OCI-LY7 (cell line): Measurements from ENCODE around the gene LUC7L3. TPM values are rescaled to one million over a fixed set of nuclear protein-coding genes. Genes with fewer than 3 reads are reported as not detected.
A peak's percentile ranks its signal among the peaks of the same experiment; 100 is the strongest.

Experiments used
- BruUV-seq: library from RNA; stranded (reverse); fragments of 400-500 nt; replicated peaks from 2 replicates; lab custom pipeline; 2021; lab: Mats Ljungman, UMichigan
- CTCF ChIA-PET: fragments of 300-600 bp; sonication (Branson Sonifier 250); formaldehyde crosslinking; loops from one replicate; lab custom pipeline; 2022; ENCODE audit warnings: antibody characterized with exemption; ENCODE audit not compliant: unreplicated experiment; lab: Charles Lee
- POLR2A ChIA-PET: fragments of 300-600 bp; sonication (Branson Sonifier 250); formaldehyde crosslinking; loops from one replicate; lab custom pipeline; 2022; ENCODE audit warnings: antibody characterized with exemption; lab: Charles Lee
- DNase-seq: peaks from one replicate; pipeline ENCODE4 v3.0.0-alpha.2; 2015; ENCODE audit warnings: low spot score
- H2AFZ ChIP-seq: fragments of 200-600 bp; sonication (generic), shearing (Covaris generic); 2 replicates; pipeline ENCODE4 v1.6.1; 2014; ENCODE audit warnings: mild to moderate bottlenecking, antibody characterized with exemption, low read length, moderate library complexity
- H3K27ac ChIP-seq: fragments of 200-600 bp; sonication (generic); 2 replicates; pipeline ENCODE4 v1.5.1; 2014; ENCODE audit warnings: mixed run types, low read depth, mild to moderate bottlenecking, moderate library complexity, low read length, inconsistent platforms; ENCODE audit not compliant: poor library complexity, severe bottlenecking
- H3K36me3 ChIP-seq: fragments of 200-600 bp; sonication (generic); 2 replicates; pipeline ENCODE4 v1.6.1; 2014; ENCODE audit warnings: mild to moderate bottlenecking, antibody characterized with exemption, low read length, moderate library complexity, mixed read lengths; ENCODE audit not compliant: insufficient read depth
- H3K4me1 ChIP-seq: fragments of 200-600 bp; sonication (generic); 2 replicates; pipeline ENCODE4 v1.5.1; 2014; ENCODE audit warnings: mild to moderate bottlenecking, low read length; ENCODE audit not compliant: insufficient read depth, poor library complexity, severe bottlenecking
- H3K4me2 ChIP-seq: fragments of 200-600 bp; sonication (generic); 2 replicates; pipeline ENCODE4 v1.6.1; 2014; ENCODE audit warnings: mild to moderate bottlenecking, low read length
- H3K4me3 ChIP-seq: fragments of 200-600 bp; sonication (generic); 2 replicates; pipeline ENCODE4 v1.5.1; 2014; ENCODE audit warnings: mild to moderate bottlenecking, low read depth, low read length; ENCODE audit not compliant: poor library complexity, severe bottlenecking
- H3K79me2 ChIP-seq: fragments of 200-600 bp; sonication (generic); 2 replicates; pipeline ENCODE4 v1.6.1; 2016; ENCODE audit warnings: low read depth, mild to moderate bottlenecking, low read length, moderate library complexity, mixed read lengths; ENCODE audit not compliant: insufficient read depth
- H3K9me2 ChIP-seq: fragments of 200-600 bp; sonication (generic); 2 replicates; pipeline ENCODE4 v1.6.1; 2016; ENCODE audit warnings: mild to moderate bottlenecking, low read length, mixed read lengths; ENCODE audit not compliant: insufficient read depth
- H3K9me3 ChIP-seq: fragments of 200-600 bp; sonication (generic); 2 replicates; pipeline ENCODE4 v1.6.1; 2014; ENCODE audit warnings: mild to moderate bottlenecking, mixed run types, low read length, mixed read lengths
- H4K20me1 ChIP-seq: fragments of 200-600 bp; sonication (generic); 2 replicates; pipeline ENCODE4 v1.6.1; 2014; ENCODE audit warnings: mild to moderate bottlenecking, antibody characterized with exemption, low read length, moderate library complexity, mixed read lengths; ENCODE audit not compliant: insufficient read depth
- CTCF ChIP-seq: fragments of 200-600 bp; sonication (generic); conservative IDR thresholded peaks from 2 replicates; pipeline ENCODE4 v1.5.1; 2014; ENCODE audit warnings: mild to moderate bottlenecking, antibody characterized with exemption, low read length, moderate library complexity, mixed read lengths
- EZH2phosphoT487 ChIP-seq: fragments of 200-600 bp; sonication (generic); IDR thresholded peaks from 2 replicates; pipeline ENCODE4 v1.6.1; 2018; ENCODE audit warnings: low read depth, borderline replicate concordance, mild to moderate bottlenecking, mixed run types, antibody characterized with exemption, low read length, moderate library complexity, mixed read lengths
- intact Hi-C: fragments of 100-400 bp; cut with micrococcal nuclease; formaldehyde crosslinking; loops from one replicate; pipeline ENCODE4 v1.10.0; 2022; ENCODE audit not compliant: unreplicated experiment
- total RNA-seq, 2 experiments: library from RNA; depleted of rRNA in 1 of 2; stranded (reverse); fragments of >200 nt in 1 of 2; shearing (Covaris generic) in 1 of 2; gene quantifications; 2 replicates each; pipeline ENCODE4 v1.2.3, GENCODE V29; 2014 to 2022

Gene LUC7L3
- total RNA-seq, 2 experiments from 2014 or later: 109 to 190 TPM

- no peaks in the 10 kb centered on the region for H3K79me2 ChIP-seq
- no peaks in the 10 kb centered on the region for H3K9me2 ChIP-seq
- no peaks in the 10 kb centered on the region for H4K20me1 ChIP-seq
- peak overlapping the region; percentile 24; the same call in 1 of the 2 replicates for H3K4me2 ChIP-seq
- no peak for TF ChIP-seq CTCF
- TF ChIP-seq EZH2phosphoT487: no peak
- BruUV-seq: no TSS peak
- intact Hi-C loops: no loop called here
- no peak overlapping the region for H3K27ac ChIP-seq
- no peak overlapping the region for H3K4me3 ChIP-seq
- no peaks in the 10 kb centered on the region for H3K36me3 ChIP-seq
- H3K9me3 ChIP-seq: no peaks in the 10 kb centered on the region
- CTCF ChIA-PET: no interaction called here
- DNase-seq: peak; percentile 49
- peak overlapping the region; percentile 39; the same call in 1 of the 2 replicates for H2AFZ ChIP-seq
- peaks cover 6% of the 10 kb centered on the region for H3K4me1 ChIP-seq
- POLR2A ChIA-PET: interaction anchor here (0.6 to 2.0 kb wide), 3 partner anchors 8 to 39 kb away, joined by 4 read pairs; no protein-coding TSS in a partner anchor
Observed at GRCh38 chr17:50771991-50772785, 52.8 kb downstream of the LUC7L3 start.

DNA sequence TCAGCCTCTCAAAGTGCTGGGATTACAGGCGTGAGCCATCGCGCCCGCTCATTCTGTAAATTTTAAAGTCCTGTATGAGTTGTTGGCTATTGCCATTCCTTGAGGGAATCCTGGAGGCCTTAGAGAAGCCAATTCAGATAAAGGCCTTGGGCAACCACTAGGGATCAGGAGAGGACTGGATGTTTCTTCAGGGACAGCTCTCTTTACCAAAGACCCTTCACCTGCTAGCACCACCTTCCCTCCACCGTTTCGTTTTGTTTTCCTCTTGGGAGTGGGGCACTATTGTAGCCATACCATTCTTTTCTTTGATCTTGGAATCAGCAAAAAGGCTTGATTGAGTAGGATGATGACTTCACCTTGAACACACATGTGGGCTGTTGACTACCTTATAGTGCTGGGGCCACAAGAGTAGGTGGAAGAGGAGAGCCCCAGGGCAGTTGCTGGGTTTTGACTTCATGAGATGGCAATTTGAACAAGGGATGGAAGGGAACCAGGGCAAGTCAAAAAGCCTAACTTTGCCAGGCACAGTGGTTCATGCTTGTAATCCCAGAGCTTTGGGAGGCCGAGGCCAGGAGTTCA is 54.9 kb downstream of the LUC7L3 start:
- TF ChIP-seq EZH2phosphoT487 (no peak), CTCF (no peak)
- Histone ChIP-seq H4K20me1 (no peaks in the 10 kb centered on the region), H3K27ac (no peak overlapping the region), H3K9me3 (no peaks in the 10 kb centered on the region), H3K4me3 (no peak overlapping the region), H3K9me2 (no peaks in the 10 kb centered on the region), H3K4me1 (peaks cover 6% of the 10 kb centered on the region), H3K4me2 (no peak overlapping the region), H3K79me2 (no peaks in the 10 kb centered on the region), H3K36me3 (no peaks in the 10 kb centered on the region), H2AFZ (no peak overlapping the region)
- no TSS peak for BruUV-seq
- no peak for DNase-seq
- ChIA-PET POLR2A (interaction anchor here (2.0 kb wide), 1 partner anchor 10 kb away, joined by 4 read pairs; no protein-coding TSS in a partner anchor), CTCF (no interaction called here)
- intact Hi-C loops: no loop called here
